ENCODE data around the gene FTMT.
"Not testable (repeated sequence)": the region's sequence is repeated elsewhere in the genome, so short reads cannot be mapped to it uniquely, and the experiment has no call there.

Gene FTMT

GRCh38 chr5:121851643-121852574 lies at the start of gene FTMT:
Gene FTMT (plus strand): TSS chr5:121851882. CDS start chr5:121851964, 82 bp downstream.
- DNase-seq, result no peak

GRCh38 chr5:121805251-121805650 lies 46.4 kb upstream of the FTMT start:
- DNase-seq, result not testable (repeated sequence)

- no peak for DNase-seq
These were observed 45.8 kb upstream of the FTMT start for GRCh38 chr5:121805911-121806310.

GRCh38 chr5:121816164-121816563 lies 35.5 kb upstream of the FTMT start:
- no peak for DNase-seq

GRCh38 chr5:121819682-121820261 lies 31.9 kb upstream of the FTMT start:
- no peak for DNase-seq

GRCh38 chr5:121833617-121834016 lies 18.1 kb upstream of the FTMT start:
- no peak for DNase-seq

GRCh38 chr5:121834021-121834420 lies 17.7 kb upstream of the FTMT start:
- no peak for DNase-seq

- no peak for DNase-seq
These were observed 9.8 kb upstream of the FTMT start for GRCh38 chr5:121841892-121842291.

- DNase-seq, result no peak
These were observed 1.4 kb upstream of the FTMT start for GRCh38 chr5:121850272-121850671.

- no peak for DNase-seq
These were observed 2.2 kb downstream of the FTMT start for GRCh38 chr5:121853850-121854249.

GRCh38 chr5:121862801-121863200 lies 11.1 kb downstream of the FTMT start:
- DNase-seq, result no peak

GRCh38 chr5:121863753-121864285 lies 12.1 kb downstream of the FTMT start:
- DNase-seq, result no peak

- no peak for DNase-seq
These were observed 15.7 kb downstream of the FTMT start for GRCh38 chr5:121867403-121867802.

GRCh38 chr5:121870489-121870888 lies 18.8 kb downstream of the FTMT start:
- DNase-seq, result no peak

- no peak for DNase-seq
These were observed 21.2 kb downstream of the FTMT start for GRCh38 chr5:121872856-121873255.

- no peak for DNase-seq
These were observed 21.7 kb downstream of the FTMT start for GRCh38 chr5:121873409-121873808.

- DNase-seq, result no peak
These were observed 33.9 kb downstream of the FTMT start for GRCh38 chr5:121885630-121886029.

GRCh38 chr5:121887727-121888126 lies 36.0 kb downstream of the FTMT start:
- no peak for DNase-seq

- DNase-seq, result no peak
These were observed 38.7 kb downstream of the FTMT start for GRCh38 chr5:121890297-121890858.

- no peak for DNase-seq
These were observed 45.7 kb downstream of the FTMT start for GRCh38 chr5:121897341-121897740.

- DNase-seq, result no peak
These were observed 47.7 kb downstream of the FTMT start for GRCh38 chr5:121899346-121899745.
